ENCODE results near the gene DDR2. TPM values are rescaled to one million over a fixed set of nuclear protein-coding genes. Genes with fewer than 3 reads are reported as not detected.

The DDR2 gene
- polyA plus RNA-seq, 1 donor from 2014 or later: 0.69 TPM

DNA sequence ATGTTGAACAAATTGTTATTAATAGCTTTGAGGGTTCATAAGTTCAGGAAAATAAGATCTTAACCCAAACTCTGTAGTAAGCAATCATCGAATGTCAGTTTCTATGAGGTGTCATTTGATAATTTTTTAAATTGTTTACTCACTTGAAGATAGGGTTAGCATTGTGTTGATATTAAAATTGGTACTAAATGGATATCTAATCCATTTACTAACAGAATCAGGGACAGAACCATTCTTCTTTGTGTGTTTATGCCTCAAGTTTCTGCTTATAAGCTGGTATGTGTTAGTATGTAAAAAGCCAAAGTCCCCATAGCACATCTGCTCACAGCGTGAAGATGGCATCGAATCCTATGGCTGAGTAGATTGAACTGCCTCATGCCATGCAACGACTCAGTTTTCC lies 13.4 kb downstream of the DDR2 start (continued):
- no peak for TF ChIP-seq EZH2 (IDR thresholded peaks at IDR 0.05; ENCODE audit: borderline replicate concordance, insufficient read depth, low read length, poor library complexity, severe bottlenecking)
- no peak for TF ChIP-seq RAD21 (conservative IDR thresholded peaks at IDR 0.05)

DNA sequence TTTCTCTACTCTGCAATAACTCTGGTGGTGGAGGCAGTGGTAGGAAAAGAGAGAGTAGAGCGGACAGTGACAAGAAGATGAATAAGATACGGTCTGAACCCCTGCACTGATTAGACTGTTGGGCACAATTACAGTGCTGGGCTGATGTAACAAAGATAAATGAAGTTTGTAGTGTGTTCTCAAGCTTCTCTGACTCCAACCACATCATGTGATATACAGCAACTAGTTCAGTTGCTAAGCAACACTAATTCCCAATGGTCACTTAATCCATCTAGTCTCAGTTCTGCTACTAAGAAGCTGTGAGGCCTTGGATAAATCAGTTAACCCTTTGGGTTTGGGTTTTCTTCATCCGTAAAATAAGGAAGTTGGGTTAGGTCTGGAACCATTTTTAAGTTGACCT lies 17.3 kb downstream of the DDR2 start:
- Histone ChIP-seq H2AFZ (ENCODE audit: low read depth, low read length) (no peak overlapping the region), H4K20me1 (ENCODE audit: insufficient read depth) (no peaks in the 10 kb centered on the region), H3K27ac (ENCODE audit: low read length) (peak overlapping the region; percentile 63), H3K79me2 (replicated peaks; ENCODE audit: insufficient read depth, low read length) (no peaks in the 10 kb centered on the region), H3K9me3 (ENCODE audit: low read length) (no peaks in the 10 kb centered on the region), H3K9me2 (ENCODE audit: insufficient read depth, low read length) (no peaks in the 10 kb centered on the region), H3K27me3 (ENCODE audit: insufficient read depth, low read depth, low read length) (no peaks in the 10 kb centered on the region), H3F3A (ENCODE audit: insufficient read depth, low read length, poor library complexity, severe bottlenecking) (no peaks in the 10 kb centered on the region), H3K36me3 (ENCODE audit: insufficient read depth, low read length) (no peaks in the 10 kb centered on the region), H3K4me3 (ENCODE audit: low read length) (peak overlapping the region; percentile 50), H3K9ac (ENCODE audit: low read length) (no peak overlapping the region), H3K4me2 (ENCODE audit: low read length) (peak overlapping the region; percentile 46)
- TF ChIP-seq EP300 (conservative IDR thresholded peaks at IDR 0.05; ENCODE audit: poor library complexity, severe bottlenecking): peak; percentile 20
- TF ChIP-seq, protein P1, sequence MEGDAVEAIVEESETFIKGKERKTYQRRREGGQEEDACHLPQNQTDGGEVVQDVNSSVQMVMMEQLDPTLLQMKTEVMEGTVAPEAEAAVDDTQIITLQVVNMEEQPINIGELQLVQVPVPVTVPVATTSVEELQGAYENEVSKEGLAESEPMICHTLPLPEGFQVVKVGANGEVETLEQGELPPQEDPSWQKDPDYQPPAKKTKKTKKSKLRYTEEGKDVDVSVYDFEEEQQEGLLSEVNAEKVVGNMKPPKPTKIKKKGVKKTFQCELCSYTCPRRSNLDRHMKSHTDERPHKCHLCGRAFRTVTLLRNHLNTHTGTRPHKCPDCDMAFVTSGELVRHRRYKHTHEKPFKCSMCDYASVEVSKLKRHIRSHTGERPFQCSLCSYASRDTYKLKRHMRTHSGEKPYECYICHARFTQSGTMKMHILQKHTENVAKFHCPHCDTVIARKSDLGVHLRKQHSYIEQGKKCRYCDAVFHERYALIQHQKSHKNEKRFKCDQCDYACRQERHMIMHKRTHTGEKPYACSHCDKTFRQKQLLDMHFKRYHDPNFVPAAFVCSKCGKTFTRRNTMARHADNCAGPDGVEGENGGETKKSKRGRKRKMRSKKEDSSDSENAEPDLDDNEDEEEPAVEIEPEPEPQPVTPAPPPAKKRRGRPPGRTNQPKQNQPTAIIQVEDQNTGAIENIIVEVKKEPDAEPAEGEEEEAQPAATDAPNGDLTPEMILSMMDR (IDR thresholded peaks at IDR 0.05; ENCODE audit: poor library complexity, severe bottlenecking): no peak

DNA sequence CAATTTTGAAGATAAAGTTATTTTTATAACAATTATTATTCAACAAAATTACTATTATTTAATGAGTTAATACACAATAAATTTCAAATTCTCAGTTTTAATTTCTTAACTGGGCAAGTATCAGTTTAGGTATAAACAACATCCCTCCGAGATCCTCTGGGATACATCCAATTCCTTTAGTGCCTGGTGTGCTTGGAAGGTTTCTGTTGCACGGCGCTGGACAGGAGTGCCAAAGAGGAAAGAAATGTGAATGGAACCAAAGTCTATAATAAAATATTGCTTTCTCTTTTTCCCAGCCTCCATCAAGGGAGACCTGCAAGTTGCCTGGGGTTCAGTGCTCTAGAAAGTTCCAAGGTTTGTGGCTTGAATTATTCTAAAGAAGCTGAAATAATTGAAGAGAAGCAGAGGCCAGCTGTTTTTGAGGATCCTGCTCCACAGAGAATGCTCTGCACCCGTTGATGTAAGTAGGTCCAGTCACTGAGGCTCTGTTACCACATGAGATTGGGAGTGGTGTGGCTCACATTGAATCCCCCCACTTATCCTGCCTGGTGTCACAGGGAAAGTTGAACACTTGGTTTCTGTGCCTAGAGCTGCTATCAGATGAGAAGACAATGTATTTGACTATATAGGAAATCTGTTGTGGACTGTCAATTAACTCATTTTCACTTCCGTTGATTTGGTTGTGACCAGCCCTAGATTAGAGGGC lies 22.8 kb downstream of the DDR2 start:
- no peak overlapping the region for H3K9ac ChIP-seq (ENCODE audit: low read length)
- H3K36me3 ChIP-seq (ENCODE audit: insufficient read depth, low read length): no peaks in the 10 kb centered on the region
- H3K27ac ChIP-seq (ENCODE audit: low read length): no peak overlapping the region
- TF ChIP-seq TAF1 (IDR thresholded peaks at IDR 0.05; ENCODE audit: low read depth) (no peak), EZH2 (IDR thresholded peaks at IDR 0.05; ENCODE audit: borderline replicate concordance, insufficient read depth, low read length, poor library complexity, severe bottlenecking) (no peak), EP300 (conservative IDR thresholded peaks at IDR 0.05; ENCODE audit: poor library complexity, severe bottlenecking) (no peak), POLR2AphosphoS5 (IDR thresholded peaks at IDR 0.05) (no peak), RAD21 (conservative IDR thresholded peaks at IDR 0.05) (no peak), MXI1 (conservative IDR thresholded peaks at IDR 0.05; ENCODE audit: poor library complexity, severe bottlenecking) (no peak), SMC3 (conservative IDR thresholded peaks at IDR 0.05; ENCODE audit: poor library complexity) (no peak)
- TF ChIP-seq, protein P1 (IDR thresholded peaks at IDR 0.05; ENCODE audit: poor library complexity, severe bottlenecking): no peak
- TF ChIP-seq, protein P2, sequence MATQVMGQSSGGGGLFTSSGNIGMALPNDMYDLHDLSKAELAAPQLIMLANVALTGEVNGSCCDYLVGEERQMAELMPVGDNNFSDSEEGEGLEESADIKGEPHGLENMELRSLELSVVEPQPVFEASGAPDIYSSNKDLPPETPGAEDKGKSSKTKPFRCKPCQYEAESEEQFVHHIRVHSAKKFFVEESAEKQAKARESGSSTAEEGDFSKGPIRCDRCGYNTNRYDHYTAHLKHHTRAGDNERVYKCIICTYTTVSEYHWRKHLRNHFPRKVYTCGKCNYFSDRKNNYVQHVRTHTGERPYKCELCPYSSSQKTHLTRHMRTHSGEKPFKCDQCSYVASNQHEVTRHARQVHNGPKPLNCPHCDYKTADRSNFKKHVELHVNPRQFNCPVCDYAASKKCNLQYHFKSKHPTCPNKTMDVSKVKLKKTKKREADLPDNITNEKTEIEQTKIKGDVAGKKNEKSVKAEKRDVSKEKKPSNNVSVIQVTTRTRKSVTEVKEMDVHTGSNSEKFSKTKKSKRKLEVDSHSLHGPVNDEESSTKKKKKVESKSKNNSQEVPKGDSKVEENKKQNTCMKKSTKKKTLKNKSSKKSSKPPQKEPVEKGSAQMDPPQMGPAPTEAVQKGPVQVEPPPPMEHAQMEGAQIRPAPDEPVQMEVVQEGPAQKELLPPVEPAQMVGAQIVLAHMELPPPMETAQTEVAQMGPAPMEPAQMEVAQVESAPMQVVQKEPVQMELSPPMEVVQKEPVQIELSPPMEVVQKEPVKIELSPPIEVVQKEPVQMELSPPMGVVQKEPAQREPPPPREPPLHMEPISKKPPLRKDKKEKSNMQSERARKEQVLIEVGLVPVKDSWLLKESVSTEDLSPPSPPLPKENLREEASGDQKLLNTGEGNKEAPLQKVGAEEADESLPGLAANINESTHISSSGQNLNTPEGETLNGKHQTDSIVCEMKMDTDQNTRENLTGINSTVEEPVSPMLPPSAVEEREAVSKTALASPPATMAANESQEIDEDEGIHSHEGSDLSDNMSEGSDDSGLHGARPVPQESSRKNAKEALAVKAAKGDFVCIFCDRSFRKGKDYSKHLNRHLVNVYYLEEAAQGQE (IDR thresholded peaks at IDR 0.05; ENCODE audit: borderline replicate concordance): no peak
- no peaks in the 10 kb centered on the region for H3K79me2 ChIP-seq (replicated peaks; ENCODE audit: insufficient read depth, low read length)
- H3K4me3 ChIP-seq (ENCODE audit: low read length): no peak overlapping the region
- H4K20me1 ChIP-seq (ENCODE audit: insufficient read depth): no peaks in the 10 kb centered on the region
- no peaks in the 10 kb centered on the region for H3K9me2 ChIP-seq (ENCODE audit: insufficient read depth, low read length)
- H3K27me3 ChIP-seq (ENCODE audit: insufficient read depth, low read depth, low read length): no peaks in the 10 kb centered on the region
- no peaks in the 10 kb centered on the region for H3F3A ChIP-seq (ENCODE audit: insufficient read depth, low read length, poor library complexity, severe bottlenecking)
- no peaks in the 10 kb centered on the region for H3K9me3 ChIP-seq (ENCODE audit: low read length)
- no peak overlapping the region for H3K4me2 ChIP-seq (ENCODE audit: low read length)
- no peak overlapping the region for H2AFZ ChIP-seq (ENCODE audit: low read depth, low read length)
